ENCODE data around the gene SLC4A5.
A peak's percentile ranks its signal among the peaks of the same experiment; 100 is the strongest.

The SLC4A5 gene

DNA sequence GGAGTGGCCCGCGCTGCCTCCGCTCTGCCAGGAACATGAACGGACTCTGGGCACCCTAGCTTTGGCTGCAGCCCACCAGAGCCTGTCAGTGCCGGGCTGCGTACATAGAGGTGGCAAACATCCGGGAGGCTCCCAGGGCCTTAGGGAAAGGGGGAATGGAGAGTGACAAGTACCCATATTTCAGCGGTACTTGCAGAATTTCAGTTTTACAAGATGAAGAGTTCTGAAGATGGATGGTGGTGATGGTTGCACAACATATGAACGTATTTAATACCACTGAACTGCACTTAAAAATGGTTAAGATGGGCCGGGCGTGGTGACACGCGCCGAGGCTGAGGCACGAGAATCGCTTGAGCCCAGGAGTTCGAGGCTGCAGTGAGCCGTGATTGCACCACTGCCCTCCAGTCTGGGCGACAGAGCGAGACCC, 143.9 kb downstream of the SLC4A5 start:
- no peak for DNase-seq (ENCODE audit: low read depth)
- TF ChIP-seq, protein P1, sequence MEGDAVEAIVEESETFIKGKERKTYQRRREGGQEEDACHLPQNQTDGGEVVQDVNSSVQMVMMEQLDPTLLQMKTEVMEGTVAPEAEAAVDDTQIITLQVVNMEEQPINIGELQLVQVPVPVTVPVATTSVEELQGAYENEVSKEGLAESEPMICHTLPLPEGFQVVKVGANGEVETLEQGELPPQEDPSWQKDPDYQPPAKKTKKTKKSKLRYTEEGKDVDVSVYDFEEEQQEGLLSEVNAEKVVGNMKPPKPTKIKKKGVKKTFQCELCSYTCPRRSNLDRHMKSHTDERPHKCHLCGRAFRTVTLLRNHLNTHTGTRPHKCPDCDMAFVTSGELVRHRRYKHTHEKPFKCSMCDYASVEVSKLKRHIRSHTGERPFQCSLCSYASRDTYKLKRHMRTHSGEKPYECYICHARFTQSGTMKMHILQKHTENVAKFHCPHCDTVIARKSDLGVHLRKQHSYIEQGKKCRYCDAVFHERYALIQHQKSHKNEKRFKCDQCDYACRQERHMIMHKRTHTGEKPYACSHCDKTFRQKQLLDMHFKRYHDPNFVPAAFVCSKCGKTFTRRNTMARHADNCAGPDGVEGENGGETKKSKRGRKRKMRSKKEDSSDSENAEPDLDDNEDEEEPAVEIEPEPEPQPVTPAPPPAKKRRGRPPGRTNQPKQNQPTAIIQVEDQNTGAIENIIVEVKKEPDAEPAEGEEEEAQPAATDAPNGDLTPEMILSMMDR (IDR thresholded peaks at IDR 0.05; ENCODE audit: control insufficient read depth, insufficient read depth, low read depth, low read length, missing control alignments): no peak
- H3K4me3 ChIP-seq (ENCODE audit: control insufficient read depth, low read depth, low read length): peak overlapping the region; percentile 87

DNA sequence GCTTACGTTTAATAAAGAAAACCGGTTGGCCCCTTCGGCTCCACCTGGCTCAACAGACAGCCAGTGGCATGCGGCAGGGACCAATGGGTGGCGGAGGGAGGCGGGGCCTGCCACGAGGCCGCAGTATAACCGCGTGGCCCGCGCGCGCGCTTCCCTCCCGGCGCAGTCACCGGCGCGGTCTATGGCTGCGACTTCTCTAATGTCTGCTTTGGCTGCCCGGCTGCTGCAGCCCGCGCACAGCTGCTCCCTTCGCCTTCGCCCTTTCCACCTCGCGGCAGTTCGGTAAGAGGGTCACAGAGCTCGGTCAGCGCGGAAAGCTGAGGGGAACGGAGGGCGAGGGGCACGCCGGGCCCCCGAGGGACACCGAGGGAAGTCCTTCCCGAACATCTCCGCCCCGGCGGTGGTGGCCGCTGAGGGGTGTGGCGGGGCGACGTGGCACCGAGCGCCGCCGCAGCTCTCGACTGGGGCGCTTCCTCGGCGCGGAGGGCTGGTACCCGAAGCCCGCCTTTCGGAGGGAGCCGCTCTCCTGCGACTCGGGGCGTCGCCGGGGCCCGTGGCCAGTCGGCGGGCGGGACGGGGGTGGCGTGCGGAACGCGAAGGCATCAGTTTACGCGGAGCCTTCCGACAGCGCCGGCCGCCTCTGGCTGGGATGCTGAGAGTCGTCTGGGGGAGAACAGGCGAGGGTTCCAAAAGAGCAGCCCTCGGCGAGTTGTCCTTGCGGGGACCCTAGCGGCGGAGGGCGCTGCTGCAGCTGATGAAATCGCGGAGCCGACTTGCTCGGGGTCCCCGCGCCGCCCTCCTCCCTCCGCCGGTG, 144.5 kb downstream of the SLC4A5 start, which contains the start of gene MTHFD2:
Gene MTHFD2 (plus strand): TSS at position 155 of the 814 bp plus-strand sequence. CDS start 27 bp downstream, at position 182.
- peak; percentile 78 for DNase-seq (ENCODE audit: low read depth)
- peak within 1 kb of the TSS; percentile 87 for H3K4me3 ChIP-seq (ENCODE audit: control insufficient read depth, low read depth, low read length)
- TF ChIP-seq, protein P1 (IDR thresholded peaks at IDR 0.05; ENCODE audit: control insufficient read depth, insufficient read depth, low read depth, low read length, missing control alignments): peak; percentile 87

DNA sequence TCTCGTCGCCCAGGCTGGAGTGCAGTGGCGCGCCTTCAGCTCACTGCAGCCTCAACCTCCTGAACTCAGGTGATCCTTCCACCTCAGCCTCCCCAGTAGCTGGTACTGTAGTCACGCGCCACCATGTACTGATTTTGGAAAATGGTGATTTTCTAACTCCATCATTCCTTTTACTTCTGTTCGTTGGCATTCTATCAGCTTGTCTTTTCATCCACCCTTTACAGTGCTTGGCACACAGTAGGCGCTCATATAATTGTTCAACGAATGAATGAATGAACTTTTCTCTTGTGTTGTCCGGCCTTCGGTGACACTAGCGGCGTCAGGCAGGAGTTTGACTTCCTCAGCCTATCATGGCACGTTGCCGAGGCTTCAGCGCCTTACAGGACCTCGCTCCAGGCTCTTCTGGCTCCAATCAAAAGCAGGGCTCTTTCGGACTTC, 145.2 kb downstream of the SLC4A5 start:
- peak overlapping the region; percentile 87 for H3K4me3 ChIP-seq (ENCODE audit: control insufficient read depth, low read depth, low read length)
- DNase-seq (ENCODE audit: low read depth): no peak
- TF ChIP-seq, protein P1 (IDR thresholded peaks at IDR 0.05; ENCODE audit: control insufficient read depth, insufficient read depth, low read depth, low read length, missing control alignments): no peak

DNA sequence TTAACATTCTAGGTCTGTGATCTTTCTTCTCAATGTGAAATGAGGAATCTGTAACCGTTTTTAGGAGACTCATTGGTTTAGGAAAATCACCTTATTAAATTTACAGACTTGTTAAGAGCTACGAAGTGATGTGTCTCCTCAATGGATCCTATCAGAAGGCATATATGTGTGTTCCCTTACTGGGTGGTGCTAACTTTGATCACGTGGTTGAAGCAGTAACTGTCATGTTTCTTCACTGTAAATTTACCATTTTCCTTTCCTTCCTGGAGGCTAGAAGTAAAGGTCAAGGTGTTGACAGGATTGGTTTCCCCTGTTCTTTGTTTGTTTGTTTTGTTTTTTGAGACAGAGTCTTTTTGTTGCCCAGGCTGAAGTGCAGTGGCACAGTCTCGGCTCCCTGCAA, 146.2 kb downstream of the SLC4A5 start:
- no peak overlapping the region for H3K4me3 ChIP-seq (ENCODE audit: control insufficient read depth, low read depth, low read length)
- TF ChIP-seq, protein P1 (IDR thresholded peaks at IDR 0.05; ENCODE audit: control insufficient read depth, insufficient read depth, low read depth, low read length, missing control alignments): no peak
- DNase-seq (ENCODE audit: low read depth): no peak

DNA sequence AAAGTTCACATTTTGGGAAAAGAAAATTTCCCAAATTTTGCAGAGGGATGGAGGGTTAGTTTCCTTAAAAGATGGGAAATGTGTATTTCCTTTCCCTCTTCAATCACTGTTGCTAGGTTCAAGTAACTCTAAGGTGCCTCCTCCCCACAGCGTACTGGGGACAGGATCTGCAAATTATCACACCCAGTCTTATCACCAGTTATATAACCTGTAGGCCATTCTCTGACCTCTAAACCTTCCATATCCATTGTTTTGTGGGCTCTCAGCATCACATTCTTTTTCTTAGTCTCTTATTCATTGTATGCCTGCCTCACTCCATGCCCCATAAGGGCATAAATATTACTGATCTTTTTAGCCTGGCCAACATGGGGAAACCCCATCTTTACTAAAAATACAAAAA, 148.4 kb downstream of the SLC4A5 start:
- no peak for DNase-seq (ENCODE audit: low read depth)
- TF ChIP-seq, protein P1 (IDR thresholded peaks at IDR 0.05; ENCODE audit: control insufficient read depth, insufficient read depth, low read depth, low read length, missing control alignments): no peak
- no peak overlapping the region for H3K4me3 ChIP-seq (ENCODE audit: control insufficient read depth, low read depth, low read length)

DNA sequence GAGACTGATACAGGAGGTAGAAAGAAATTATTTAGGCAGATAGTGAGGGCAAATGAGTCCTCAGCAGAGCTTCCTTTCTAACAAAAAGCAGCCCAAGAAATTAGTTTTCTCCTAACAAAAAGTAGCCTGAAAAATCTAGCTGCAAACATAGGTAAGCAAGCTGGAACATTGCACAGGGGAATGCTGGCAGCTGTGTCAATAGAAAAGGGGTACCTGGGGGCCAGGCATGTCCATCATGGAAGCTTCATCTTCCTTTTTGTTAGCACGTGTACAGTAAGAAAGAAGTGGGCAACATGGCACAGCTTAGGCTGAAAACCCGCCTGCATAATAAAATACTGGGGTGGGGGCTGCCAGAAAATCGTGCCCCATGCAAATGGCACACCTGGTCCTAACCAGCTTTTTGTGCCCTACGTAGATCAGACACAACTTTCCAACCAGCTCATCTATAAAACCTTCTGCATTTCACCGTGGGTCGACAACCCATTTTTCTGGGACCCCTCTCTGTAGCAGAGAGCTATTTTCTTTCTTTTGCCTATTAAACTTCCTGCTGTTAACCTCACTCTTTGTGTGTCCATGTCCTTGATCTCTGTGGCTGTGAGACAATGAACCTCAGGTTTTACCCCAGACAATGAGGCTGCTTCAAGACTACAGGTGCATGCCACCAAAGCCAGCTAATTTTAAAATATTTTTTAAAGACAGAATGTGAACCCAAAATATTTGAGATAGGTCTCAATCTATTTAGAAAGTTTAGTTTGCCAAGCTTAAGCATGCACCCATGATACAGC, 151.4 kb downstream of the SLC4A5 start:
- no peak for DNase-seq (ENCODE audit: low read depth)
- H3K4me3 ChIP-seq (ENCODE audit: control insufficient read depth, low read depth, low read length): no peak overlapping the region
- TF ChIP-seq, protein P1 (IDR thresholded peaks at IDR 0.05; ENCODE audit: control insufficient read depth, insufficient read depth, low read depth, low read length, missing control alignments): no peak

All from AG09309 (cell line).